Activated CD8-positive, alpha-beta memory T cell treated with anti-CD3 and anti-CD28 coated beads for 1 hour (primary cell): ENCODE measurements around the gene CERK.
"Not testable (repeated sequence)": the region's sequence is repeated elsewhere in the genome, so short reads cannot be mapped to it uniquely, and the experiment has no call there.

Source experiments
- DNase-seq, 2 donors: peaks; one replicate each; pipeline ENCODE4 v3.0.0-alpha.2; 2020; ENCODE audit warnings: low read depth in 1 of 2; ENCODE audit errors: extremely low read depth in 1 of 2

The CERK gene

DNA sequence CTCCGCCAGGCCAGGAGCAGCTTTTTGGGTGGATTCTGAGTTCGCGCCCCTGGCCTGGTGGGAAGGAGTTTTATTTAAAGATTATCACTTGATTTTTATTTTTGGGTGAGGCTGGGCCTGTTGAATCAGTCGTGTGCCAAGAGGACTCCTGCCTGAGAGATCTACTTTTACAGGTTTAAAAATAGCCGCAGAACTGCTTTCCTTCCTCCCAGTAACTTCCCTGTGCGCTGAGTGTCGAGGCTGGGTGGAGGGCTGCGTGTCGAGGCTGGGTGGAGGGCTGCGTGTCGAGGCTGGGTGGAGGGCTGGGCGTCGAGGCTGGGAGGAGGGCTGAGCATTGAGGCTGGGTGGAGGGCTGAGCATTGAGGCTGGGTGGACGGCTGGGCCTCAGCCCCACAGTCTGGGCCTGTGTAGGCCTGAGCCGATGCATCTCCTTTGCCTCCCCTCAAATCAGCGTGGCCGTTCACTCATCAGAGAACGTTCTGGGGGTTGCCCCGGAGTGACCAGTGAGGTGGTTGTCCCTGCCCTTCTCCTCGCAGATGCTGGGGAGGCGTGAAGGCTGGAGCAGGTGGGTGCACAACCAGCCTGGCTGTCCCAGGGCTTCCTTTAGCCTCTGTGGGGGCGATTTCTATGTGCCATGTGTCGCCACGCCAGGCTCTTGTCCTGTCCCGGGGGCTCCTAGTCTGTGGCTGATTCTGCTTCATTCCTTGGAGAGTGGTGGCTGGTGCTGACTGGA is 87.8 kb downstream of the CERK start:
- DNase-seq, result no peak

DNA sequence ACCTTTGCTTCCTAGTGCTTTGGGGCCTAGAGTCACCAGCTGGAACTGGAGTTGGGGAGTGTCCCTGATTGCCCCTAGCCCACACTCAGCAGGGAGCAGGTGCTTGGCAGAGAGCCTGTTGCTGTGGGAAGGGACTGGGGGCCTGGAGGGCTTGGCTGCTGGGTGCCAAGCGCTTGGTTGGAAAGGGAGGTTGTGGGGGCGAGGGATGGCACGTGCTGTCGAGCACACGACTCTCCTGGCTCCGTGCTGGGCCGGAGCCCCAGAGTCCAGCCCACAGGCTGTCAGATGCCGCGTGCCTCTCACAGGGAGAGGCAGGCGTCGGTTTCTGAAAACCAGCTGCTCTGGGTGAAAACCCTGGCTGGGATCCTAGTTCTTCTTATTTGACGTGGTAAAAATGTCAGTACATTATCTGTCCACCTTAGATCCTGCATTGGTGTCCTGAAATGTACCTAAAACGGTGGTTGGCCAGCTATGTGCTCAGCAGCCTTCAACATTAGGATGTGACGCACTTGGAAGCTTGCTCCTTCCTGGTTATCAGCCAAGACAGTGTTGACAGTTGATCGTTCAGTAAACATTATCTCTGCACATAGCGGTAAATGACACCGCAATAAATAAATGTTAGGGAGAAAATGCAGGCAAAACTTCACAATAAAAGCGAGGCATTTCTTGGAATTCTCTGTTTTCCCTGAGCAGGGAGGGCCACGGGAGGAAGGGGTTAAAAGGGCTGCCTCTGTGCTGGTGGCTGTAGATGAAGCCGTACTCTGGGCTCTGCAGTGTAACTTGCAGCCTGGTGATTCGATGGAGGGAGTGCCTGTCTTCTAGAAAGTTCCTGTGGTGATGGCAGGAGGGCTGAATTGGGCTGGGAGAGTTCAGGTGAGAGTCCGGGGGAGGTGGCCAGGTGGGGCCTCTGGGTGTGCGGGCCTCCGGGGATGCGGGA is 88.6 kb downstream of the CERK start:
- no peak for DNase-seq

DNA sequence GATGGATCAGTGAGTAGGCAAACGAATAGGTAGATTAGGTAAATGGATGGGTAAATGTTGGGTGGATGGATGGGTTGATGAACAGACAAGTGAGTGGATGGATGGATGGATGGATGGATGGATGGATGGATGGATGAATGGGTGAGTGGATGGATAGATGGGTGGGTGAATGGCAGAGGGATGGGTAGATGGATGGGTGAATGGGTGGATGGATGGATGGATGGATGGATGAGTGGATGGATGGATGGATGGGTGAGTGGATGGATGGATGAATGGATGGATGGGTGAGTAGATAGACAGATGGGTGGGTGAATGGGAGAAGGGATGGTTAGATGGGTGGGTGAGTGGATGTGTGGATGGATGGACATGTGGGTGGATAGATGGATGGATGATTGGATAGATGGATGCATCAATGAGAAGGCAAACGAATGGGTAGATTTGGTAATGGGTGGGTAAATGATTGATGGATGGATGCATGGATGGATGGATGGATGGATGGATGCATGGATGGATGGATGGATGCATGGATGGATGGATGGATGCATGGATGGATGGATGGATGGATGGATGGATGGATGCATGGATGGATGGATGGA is 89.7 kb downstream of the CERK start:
- DNase-seq, result not testable (repeated sequence)

DNA sequence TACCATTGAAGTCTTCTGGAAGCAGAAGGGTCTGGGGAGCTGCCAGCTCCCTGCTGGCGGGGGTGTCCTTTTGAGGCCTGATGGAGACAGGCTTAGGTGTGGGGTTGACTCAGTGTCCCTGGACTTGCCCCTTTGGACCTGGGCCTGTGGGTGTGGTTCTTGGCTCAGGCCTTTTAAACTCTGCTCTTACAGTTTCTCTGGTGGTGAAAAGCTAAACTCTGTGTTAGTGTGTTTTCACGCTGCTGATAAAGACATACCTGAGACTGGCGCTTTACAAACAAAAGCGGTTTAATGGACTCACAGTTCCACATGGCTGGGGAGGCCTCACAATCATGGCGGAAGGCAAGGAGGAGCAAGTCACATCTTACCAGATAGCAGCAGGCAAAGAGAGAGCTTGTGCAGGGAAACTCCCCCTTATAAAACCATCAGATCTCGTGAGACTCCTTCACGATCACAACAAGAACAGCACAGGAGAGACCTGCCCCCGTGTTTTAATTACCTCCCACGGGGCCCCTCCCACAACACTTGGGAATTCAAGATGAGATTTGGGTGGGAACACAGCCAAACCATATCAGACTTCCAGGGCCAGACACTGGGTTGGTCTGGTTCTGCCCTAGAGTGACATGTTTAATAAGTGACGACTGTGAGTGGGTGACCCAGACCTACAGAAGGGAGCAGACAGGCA is 91.4 kb downstream of the CERK start:
- DNase-seq, result no peak

DNA sequence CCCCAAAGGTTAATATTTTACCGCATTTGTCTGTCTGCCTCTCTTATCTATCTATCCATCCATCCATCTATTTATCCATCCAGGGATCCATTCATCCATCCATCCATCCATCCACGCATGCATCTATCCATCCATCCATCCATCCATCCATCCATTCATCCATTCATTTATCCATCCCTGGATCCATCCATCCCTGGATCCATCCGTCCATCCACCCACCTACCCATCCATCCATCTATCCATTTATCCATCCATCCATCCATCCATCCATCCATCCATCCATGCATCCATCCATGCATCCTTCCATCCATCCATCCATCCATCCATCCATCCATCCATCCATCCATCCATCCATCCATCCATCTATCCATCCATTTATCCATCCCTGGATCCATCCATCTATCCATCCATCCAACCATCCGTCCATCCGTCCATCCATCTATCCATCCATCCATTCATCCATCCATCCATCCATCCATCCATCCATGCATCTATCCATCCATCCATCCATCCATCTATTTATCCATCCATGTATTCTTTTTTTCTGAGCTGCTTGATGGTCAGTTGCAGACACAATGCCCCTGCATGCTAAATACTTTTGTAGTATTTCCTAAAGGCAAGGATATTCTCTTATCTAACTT is 95.1 kb downstream of the CERK start:
- DNase-seq, result not testable (repeated sequence)

DNA sequence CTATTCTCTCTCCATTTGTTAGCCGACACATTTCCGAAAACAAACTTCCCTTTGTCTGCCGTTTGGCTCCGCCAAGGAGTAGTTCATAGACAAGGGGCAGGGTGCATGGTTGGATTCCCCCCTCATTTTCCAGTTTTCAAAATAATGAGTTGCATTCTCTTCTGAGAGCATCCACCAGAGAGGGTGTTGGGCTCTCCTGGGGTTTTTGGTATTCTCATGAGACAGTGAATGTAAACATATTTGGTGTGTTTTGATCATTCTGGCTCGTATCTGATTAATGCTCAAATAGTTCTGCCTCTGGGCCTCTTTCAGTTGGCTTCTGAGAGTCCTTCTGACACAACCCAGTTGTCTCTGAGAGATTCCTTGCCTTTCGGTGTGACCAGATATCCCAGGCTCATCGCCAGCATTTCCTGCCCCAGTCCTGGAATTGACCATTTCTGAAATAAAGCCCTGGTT is 96.2 kb downstream of the CERK start:
- no peak for DNase-seq

DNA sequence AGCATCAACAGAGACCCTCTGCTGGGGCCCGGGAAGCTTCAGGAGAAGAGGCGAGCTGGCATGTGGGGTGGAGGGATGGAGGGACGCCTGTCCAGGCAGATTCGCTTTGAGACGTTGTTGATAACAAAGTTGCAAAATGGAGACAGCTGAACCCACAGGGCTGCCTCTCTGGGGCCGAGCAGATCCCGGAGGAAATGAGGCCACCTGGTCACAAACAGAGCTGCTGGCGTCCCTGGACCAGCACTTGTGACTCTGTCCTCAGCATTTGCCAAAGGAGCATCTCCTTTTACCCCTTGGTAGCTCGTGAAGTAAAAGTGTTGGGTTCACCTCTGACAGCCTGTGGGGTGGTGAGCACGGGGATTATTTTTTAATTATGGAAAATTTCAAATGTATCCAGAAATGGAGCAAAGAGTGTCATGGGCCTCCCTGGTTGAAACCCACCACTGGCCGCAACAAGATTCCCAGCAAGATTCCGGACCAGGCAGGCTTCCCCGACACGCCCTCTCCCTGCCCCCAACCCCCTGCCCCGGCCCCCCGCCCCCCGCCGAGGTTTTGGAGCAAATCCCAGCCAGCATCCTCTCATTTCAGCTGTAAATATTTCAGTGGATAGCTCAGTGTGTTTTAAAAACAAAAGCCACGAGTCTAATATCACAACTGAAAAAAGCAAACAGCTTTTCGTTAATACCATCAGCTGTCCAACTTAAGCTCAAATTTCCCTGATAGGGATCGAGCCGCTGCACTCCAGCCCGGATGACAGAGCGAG is 97.6 kb downstream of the CERK start:
- no peak for DNase-seq

DNA sequence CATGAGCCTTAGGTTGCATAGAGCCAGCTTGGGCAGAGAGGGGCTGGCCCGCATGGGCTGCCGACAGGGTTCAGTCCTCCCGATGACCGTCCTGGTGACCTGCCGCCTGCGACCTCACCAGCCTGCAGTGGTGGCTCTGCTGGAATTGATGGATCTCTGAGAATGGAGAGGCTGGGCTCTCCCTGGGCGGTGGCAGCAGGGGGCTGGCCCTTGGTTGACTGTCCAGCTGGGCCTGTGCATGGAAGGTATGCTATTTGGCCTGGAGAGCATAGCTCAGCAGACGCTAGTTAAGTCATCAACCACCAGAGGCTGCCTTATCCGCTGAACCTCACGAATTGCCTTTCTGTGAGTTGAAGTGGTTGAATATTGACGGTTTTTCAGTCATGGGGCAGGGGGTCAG is 98.2 kb downstream of the CERK start:
- no peak for DNase-seq

DNA sequence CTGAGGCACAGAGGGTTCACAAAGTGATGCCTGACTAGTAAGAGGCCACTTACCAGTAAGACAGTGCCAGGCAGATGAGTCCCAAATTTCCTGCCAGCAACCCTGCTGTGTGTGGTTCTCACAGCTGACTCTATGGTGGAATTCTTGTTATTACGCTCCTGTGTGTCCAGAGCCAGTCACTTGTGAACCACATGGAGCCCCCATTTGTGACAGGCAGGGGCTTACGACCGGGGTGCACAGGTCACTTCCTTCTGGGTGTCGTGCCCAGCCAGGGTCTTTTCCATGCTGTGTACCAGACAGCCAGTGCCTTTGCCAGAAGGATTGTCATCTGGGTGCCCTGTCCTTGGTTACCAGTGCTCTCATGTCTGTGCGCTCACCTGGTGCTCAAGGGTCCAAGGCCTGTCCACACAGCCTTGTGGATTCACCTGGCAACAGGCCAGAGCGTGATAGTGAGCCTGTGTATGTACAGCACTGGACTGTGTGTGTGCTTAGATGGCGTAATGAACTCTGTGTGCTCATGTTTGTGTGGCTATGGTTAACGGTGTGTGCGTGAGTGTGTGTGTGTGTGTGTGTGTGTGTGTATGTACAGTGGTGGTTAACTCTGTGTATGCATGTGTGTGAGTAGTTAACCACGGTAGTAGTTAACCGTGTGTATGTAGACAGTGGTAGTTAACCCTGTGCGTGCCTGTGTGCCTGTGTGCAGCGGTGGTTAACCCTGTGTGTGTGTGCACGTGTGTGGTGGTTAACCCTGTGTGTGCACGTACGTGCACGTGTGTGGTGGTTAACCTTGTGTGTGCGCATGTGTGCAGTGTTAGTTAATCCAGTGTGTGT is 99.2 kb downstream of the CERK start:
- DNase-seq, result no peak

DNA sequence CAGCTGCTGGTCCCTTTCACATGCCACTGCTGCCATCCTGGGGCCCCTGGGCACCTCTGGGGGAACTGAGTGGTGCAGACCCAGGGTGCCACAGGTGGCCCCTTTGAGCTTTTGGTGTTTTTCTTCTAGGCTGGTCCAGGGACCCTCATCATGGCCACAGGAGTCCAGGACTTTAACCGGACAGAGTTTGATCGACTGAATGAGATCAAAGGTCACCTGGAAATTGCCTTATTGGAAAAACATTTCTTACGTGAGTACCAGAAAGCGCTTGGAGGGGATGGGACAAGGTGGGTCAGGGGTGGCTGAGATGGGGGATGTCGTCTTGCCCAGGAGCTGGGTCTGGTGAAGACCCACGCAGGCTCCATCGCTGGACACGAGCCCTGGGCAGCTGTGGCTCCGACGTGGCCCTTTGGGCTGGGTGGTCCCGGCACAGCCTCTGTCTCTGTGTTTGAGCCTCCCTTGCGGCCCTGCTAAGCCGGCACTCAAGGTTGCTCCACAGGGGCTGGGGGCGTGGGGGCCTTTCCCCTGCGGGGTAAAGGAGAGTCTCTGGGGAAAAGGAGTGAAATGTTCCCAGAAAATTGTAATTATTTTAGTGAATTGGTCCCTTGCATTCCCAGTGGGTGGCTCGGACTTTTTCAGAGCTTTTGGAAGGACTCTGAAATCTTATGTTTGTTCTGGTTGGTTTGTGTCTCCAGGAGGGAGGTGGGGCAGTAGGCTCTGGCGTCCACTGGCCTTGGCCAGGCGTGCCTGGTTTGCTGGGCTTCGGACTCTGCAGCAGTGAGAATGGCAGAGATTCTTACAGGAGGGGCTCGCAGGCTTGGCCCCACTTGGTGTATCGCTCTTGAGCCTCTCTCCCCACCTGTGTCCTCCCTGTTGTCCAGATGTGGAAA is 100.1 kb downstream of the CERK start:
- DNase-seq, result no peak

DNA sequence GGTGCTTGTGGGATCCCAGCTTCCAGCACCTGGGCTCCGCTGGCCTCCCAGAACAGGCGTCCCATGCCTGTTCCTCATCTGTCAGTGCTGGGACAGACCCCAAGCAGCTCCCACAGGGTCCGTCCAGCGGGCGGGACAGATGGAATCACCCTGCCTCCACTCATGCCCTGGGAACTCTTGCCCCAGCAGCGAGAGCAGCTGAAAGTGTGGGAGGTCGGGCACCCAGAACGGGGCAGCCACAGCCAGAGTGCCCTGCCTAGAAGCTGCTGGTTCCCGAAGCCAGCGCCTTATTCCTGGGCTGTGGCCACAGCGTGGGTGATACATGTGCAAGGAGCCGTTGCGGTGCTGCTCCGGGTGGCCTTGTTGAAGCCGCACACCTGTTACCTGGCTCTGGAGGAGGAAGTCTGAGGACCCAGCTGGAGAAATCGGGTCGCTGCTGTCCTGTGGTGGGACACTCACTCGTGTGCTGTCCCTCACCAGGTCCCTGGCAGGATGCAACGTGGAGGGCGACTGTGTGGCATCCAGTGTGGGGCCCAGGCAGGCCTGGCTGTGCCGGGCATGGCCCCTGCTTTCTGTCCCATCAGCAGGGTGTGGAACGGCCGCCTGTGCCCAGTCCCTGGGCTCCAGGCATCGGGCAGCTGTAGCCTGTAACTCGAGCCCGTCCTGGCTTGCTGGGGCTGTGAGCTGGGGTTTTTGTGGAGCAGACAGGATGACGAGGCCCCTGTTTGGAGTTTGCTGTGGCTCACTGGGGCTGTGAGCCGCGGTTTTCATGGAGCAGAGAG is 101.6 kb downstream of the CERK start:
- no peak for DNase-seq

DNA sequence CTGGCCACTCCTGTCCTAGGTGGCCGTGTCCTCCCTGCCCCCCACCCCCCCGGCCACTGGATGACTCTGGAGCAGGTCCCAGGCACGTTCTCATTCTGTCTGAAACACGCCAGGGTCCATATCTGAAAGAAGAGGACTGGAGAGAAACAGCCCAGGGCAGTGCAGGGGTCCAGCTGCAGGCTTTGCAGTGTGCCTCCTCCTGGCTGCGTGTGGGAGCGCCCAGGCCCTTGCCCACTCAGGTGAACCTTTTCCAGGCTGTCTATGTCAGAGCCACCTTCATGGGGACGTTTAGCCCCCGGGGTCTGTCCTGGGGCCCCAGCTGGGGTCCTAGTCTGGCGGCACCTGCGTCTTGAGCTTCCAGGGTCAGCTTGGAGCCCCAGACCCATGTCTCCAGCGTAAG is 102.3 kb downstream of the CERK start:
- DNase-seq, result no peak

DNA sequence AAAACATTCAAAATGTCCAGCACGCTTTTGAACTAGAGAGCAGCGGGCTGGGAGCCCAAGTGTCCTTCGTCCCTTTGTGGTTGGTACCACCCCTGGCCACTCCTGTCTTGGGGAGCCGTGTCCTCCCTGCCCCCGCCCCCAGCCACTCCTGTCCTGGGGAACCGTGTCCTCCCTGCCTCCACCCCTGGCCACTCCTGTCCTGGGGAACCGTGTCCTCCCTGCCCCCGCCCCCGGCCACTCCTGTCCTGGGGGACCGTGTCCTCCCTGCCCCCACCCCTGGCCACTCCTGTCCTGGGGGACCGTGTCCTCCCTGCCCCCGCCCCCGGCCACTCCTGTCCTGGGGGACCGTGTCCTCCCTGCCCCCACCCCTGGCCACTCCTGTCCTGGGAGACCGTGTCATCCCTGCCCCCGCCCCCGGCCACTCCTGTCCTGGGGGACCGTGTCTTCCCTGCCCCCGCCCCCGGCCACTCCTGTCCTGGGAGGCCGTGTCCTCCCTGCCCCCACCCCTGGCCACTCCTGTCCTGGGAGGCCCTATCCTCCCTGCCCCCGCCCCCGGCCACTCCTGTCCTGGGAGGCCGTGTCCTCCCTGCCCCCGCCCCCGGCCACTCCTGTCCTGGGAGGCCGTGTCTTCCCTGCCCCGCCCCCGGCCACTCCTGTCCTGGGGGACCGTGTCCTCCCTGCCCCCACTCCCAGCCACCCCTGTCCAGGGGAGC is 102.9 kb downstream of the CERK start:
- not testable (repeated sequence) for DNase-seq
